ENCODE data around the gene KCNMA1.

GRCh38 chr10:77263700-77264099 lies 373.9 kb downstream of the KCNMA1 start:
- TF ChIP-seq POLR2AphosphoS5 (IDR thresholded peaks at IDR 0.05): no peak
- TF ChIP-seq, protein P1, sequence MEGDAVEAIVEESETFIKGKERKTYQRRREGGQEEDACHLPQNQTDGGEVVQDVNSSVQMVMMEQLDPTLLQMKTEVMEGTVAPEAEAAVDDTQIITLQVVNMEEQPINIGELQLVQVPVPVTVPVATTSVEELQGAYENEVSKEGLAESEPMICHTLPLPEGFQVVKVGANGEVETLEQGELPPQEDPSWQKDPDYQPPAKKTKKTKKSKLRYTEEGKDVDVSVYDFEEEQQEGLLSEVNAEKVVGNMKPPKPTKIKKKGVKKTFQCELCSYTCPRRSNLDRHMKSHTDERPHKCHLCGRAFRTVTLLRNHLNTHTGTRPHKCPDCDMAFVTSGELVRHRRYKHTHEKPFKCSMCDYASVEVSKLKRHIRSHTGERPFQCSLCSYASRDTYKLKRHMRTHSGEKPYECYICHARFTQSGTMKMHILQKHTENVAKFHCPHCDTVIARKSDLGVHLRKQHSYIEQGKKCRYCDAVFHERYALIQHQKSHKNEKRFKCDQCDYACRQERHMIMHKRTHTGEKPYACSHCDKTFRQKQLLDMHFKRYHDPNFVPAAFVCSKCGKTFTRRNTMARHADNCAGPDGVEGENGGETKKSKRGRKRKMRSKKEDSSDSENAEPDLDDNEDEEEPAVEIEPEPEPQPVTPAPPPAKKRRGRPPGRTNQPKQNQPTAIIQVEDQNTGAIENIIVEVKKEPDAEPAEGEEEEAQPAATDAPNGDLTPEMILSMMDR (IDR thresholded peaks at IDR 0.05): no peak
